Osteoblast (primary cell): ENCODE data around the gene SLC9A3. TPM values are rescaled to one million over a fixed set of nuclear protein-coding genes. Genes with fewer than 3 reads are reported as not detected.

ENCODE experiments used
- DNase-seq: peaks from one replicate; pipeline ENCODE4 v3.0.0; 2011; ENCODE audit warnings: low spot score, mixed read lengths; ENCODE audit not compliant: insufficient read length; ENCODE audit errors: missing footprints
- H2AFZ ChIP-seq: 2 replicates; pipeline ENCODE4 v1.6.0; 2011; ENCODE audit warnings: mild to moderate bottlenecking, low read length
- H3K27ac ChIP-seq: 2 replicates; pipeline ENCODE4 v1.5.1; 2011; ENCODE audit warnings: mild to moderate bottlenecking, low read depth, low read length, moderate library complexity
- H3K27me3 ChIP-seq: 2 replicates; pipeline ENCODE4 v1.6.0; 2012; ENCODE audit warnings: mild to moderate bottlenecking, control low read depth, inconsistent platforms, low read length, moderate library complexity; ENCODE audit not compliant: insufficient read depth
- H3K36me3 ChIP-seq: 2 replicates; pipeline ENCODE4 v1.5.1; 2011; ENCODE audit warnings: mild to moderate bottlenecking, low read length, control low read depth, moderate library complexity; ENCODE audit not compliant: insufficient read depth
- H3K4me1 ChIP-seq: 2 replicates; pipeline ENCODE4 v1.5.1; 2011; ENCODE audit warnings: mild to moderate bottlenecking, low read length, control low read depth, moderate library complexity; ENCODE audit not compliant: insufficient read depth
- H3K4me2 ChIP-seq: 2 replicates; pipeline ENCODE4 v1.6.0; 2011; ENCODE audit warnings: mild to moderate bottlenecking, low read length; ENCODE audit not compliant: insufficient read depth
- H3K4me3 ChIP-seq: fragments of 200-600 bp; sonication (generic); 3 replicates; pipeline ENCODE4 v1.5.1; 2012; ENCODE audit warnings: mild to moderate bottlenecking, low read length, inconsistent platforms; ENCODE audit not compliant: insufficient read depth
- H3K79me2 ChIP-seq: 2 replicates; pipeline ENCODE4 v1.6.0; 2012; ENCODE audit warnings: mild to moderate bottlenecking, low read length, control low read depth, inconsistent platforms; ENCODE audit not compliant: insufficient read depth
- H3K9me3 ChIP-seq: 2 replicates; pipeline ENCODE4 v1.5.1; 2011; ENCODE audit warnings: low read depth, low read length, control low read depth
- H4K20me1 ChIP-seq: 2 replicates; pipeline ENCODE4 v1.6.0; 2012; ENCODE audit warnings: mild to moderate bottlenecking, low read length, control low read depth; ENCODE audit not compliant: insufficient read depth
- CTCF ChIP-seq: IDR thresholded peaks from 2 replicates; pipeline ENCODE4 v1.5.1; 2011; ENCODE audit warnings: mild to moderate bottlenecking, low read depth, low read length, moderate library complexity; ENCODE audit errors: extremely low read depth
- total RNA-seq: library from RNA; depleted of rRNA; stranded (reverse); fragments of >200 nt; gene quantifications from 2 replicates; pipeline ENCODE4 v1.2.3, GENCODE V29; 2012

SLC9A3 gene
- total RNA-seq, 1 donor, result 1.4 TPM

GRCh38 chr5:505951-506525, 18.2 kb downstream of the SLC9A3 start:
- DNase-seq, result no peak
- H3K4me3 ChIP-seq, result no peak overlapping the region
- H3K9me3 ChIP-seq, result no peaks in the 10 kb centered on the region
- no peak overlapping the region for H3K4me2 ChIP-seq
- no peaks in the 10 kb centered on the region for H3K36me3 ChIP-seq
- H3K27me3 ChIP-seq, result peaks cover 41% of the 10 kb centered on the region
- no peak for TF ChIP-seq CTCF
- no peaks in the 10 kb centered on the region for H3K79me2 ChIP-seq
- H2AFZ ChIP-seq, result no peak overlapping the region
- H4K20me1 ChIP-seq, result no peaks in the 10 kb centered on the region
- no peak overlapping the region for H3K27ac ChIP-seq
- peaks cover 11% of the 10 kb centered on the region for H3K4me1 ChIP-seq

GRCh38 chr5:504326-505154, 19.7 kb downstream of the SLC9A3 start:
- peaks cover 37% of the 10 kb centered on the region for H3K27me3 ChIP-seq
- H4K20me1 ChIP-seq, result no peaks in the 10 kb centered on the region
- H3K4me3 ChIP-seq, result no peak overlapping the region
- H3K4me2 ChIP-seq, result no peak overlapping the region
- no peak overlapping the region for H2AFZ ChIP-seq
- H3K4me1 ChIP-seq, result peaks cover 11% of the 10 kb centered on the region
- H3K27ac ChIP-seq, result no peak overlapping the region
- no peaks in the 10 kb centered on the region for H3K79me2 ChIP-seq
- H3K36me3 ChIP-seq, result no peaks in the 10 kb centered on the region
- H3K9me3 ChIP-seq, result no peaks in the 10 kb centered on the region
- DNase-seq, result no peak
- TF ChIP-seq CTCF, result no peak

DNA sequence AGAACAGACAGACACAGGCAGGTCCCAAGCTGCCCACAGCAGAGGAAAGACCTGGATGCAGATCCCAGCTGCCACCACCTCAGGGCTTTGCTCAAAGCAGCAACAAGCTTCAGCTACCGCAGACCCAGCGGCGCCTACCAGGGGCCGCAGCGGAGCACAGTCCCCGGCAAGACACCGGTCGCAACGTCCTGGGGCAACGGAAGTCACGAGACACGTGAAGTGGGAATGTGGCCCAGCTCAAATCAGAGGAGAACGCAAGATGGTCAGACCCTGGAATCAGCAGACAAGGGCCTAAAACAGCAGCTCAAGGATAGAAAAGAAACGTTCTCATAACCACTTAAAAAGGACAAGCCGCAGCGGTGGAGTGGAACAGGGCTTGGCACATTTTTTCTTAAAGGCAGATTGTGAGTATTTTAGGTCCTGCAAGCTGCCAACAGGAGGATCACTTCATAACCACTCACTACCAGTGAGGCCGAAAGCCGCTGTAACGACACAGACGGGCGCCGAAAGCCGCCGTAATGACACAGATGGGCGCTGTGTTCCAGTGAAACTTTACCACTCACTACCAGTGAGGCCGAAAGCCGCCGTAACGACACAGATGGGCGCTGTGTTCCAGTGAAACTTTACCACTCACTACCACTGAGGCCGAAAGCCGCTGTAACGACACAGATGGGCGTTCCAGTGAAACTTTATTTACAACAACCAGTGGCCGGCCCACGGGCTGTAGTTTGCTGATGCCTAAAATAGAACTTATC, 21.7 kb downstream of the SLC9A3 start:
- no peak overlapping the region for H3K4me3 ChIP-seq
- peak; percentile 89 for DNase-seq
- TF ChIP-seq CTCF, result no peak
- H3K4me2 ChIP-seq, result peak overlapping the region; percentile 56
- H3K36me3 ChIP-seq, result no peaks in the 10 kb centered on the region
- no peak overlapping the region for H3K27ac ChIP-seq
- no peaks in the 10 kb centered on the region for H3K79me2 ChIP-seq
- peaks cover 11% of the 10 kb centered on the region for H3K4me1 ChIP-seq
- no peak overlapping the region for H2AFZ ChIP-seq
- no peaks in the 10 kb centered on the region for H4K20me1 ChIP-seq
- H3K27me3 ChIP-seq, result peaks cover 37% of the 10 kb centered on the region
- no peaks in the 10 kb centered on the region for H3K9me3 ChIP-seq

GRCh38 chr5:501831-502184, 22.4 kb downstream of the SLC9A3 start:
- Histone ChIP-seq H3K4me2 (peak overlapping the region; percentile 56), H3K4me1 (peaks cover 11% of the 10 kb centered on the region), H4K20me1 (no peaks in the 10 kb centered on the region), H3K27me3 (peaks cover 37% of the 10 kb centered on the region), H2AFZ (peak overlapping the region; percentile 35), H3K79me2 (no peaks in the 10 kb centered on the region), H3K27ac (no peak overlapping the region), H3K4me3 (peak overlapping the region; percentile 42), H3K36me3 (no peaks in the 10 kb centered on the region), H3K9me3 (no peaks in the 10 kb centered on the region)
- peak; percentile 91 for DNase-seq
- TF ChIP-seq CTCF, result no peak
